GM19397 (cell line): Measurements from ENCODE around the gene VGLL3.
A peak's percentile ranks its signal among the peaks of the same experiment; 100 is the strongest.
"Not testable (repeated sequence)": the region's sequence is repeated elsewhere in the genome, so short reads cannot be mapped to it uniquely, and the experiment has no call there.

ENCODE experiments used
- ATAC-seq: cut with Tn5 transposase; IDR thresholded peaks from one replicate; pipeline ENCODE4 v1.9.1; 2021; ENCODE audit warnings: mild to moderate bottlenecking, moderate library complexity; ENCODE audit not compliant: unreplicated experiment

Gene VGLL3

GRCh38 chr3:86990012-86990733, 776 bp downstream of the VGLL3 start:
- ATAC-seq = peak; percentile 21

DNA sequence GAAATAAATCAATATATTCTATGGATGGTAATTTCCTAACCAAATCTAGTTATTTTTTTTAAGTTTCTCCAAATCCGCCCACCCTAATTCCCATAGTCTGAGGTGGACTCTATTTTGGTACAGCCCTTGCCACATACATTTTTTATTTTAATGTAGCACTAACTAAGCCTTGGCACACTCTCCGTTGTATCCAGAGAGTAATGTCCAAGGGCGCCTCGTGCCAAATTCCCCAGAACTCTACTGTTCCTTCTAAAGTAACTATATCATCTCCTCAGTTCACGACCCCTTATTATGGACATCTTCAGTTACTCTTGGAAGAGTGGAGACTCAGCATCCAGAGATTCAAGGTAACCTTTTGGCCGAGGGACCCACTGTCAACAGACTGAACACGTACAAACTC, 1.3 kb downstream of the VGLL3 start:
- no peak for ATAC-seq

DNA sequence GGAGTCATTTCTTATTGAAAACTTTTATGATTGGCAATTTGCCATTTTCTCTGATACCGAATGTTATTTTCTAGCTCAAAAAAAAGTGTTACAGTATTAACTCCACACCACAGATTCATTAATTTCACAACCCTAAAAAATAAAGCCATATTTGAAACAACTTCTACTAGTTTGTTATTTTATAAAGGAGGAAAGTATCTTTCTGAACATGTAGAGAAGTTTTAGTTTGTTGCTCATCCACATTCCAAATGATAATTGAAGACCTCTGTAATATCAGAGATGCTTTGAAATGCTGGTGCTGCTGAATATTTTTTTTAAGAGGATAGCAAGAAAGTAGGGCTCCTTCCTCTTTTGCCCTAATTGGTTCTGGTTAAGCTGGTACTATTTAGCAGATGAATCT, 1.9 kb downstream of the VGLL3 start:
- no peak for ATAC-seq

GRCh38 chr3:86988235-86988634, 2.7 kb downstream of the VGLL3 start:
- no peak for ATAC-seq

DNA sequence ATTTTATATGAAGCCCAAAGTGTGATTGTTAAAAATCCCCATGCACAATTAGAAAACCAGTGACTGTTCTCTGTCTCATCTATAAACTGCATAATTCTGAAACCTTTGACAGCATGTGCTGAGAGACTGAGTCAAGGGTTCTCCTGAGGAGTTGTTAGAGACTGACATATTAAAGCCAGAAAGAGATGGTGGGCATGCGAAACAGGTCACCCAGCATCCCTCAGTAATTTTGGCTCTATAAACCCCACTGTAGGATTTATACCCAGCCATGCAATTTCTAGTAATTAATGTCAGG, 3.6 kb downstream of the VGLL3 start:
- ATAC-seq = no peak

DNA sequence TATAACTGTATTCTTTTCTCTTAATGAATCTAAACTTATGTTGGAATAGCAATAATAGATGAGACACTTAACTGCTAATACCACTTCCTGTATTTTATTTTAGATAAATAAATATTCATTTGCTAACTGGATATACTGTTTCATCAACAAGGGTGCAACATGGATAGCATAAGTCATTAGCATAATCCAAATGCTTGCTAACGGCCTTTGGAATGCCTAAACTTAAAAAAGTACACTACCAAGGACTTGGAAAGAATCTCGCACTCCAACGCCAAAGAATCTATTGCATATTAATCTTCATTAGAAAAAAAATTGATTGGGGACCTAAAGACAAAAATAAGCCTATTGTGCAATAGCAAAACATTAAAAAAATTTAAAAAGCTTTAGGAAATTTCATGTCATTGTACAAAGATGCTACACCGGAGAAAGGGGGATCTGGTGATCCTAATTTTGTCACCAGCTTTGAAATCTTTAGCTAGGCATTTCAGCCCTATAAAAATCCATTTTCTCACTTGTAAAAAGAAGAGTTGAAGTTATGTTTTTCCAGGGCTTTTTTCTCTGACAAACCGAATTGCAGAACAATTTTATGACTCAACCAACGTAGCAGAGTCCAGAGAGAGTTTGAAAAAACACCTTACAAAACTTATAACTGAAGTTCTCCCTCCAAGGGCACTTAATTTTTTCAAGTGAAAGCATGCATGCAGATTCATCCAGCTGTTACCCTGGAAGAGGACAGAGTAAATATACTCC, 4.1 kb downstream of the VGLL3 start:
- ATAC-seq = no peak

DNA sequence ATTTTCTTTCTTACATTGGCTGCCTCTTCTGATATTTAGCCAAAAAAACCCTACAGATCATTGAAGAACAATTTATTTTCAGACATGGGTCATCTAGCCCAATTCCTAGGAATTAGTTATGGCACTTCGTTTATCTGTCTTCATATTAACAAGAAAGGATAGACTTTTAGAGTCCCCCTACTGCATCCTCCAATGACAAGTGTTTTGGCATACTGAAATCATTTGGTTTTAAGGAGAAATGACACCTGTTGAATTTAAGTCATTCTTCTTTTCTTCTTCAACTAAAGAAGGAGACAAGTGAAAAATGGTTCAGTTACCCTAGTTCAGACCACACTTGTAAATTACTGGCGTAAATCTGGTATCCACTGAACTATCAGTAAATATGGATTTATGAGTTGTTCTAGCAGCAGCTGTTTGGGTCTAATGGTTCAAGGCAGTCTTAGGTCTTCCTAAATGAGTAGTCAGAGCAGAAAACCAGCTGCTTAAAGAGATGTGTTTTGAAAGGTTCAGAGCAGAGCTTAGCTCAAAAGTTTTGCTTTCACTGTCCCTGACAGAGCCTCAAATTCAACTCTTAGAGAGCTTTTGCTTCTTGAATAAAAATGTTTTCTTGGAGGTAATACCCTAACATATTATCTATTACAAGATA, 5.6 kb downstream of the VGLL3 start:
- ATAC-seq = no peak

- ATAC-seq = no peak
These were observed 6.7 kb downstream of the VGLL3 start for GRCh38 chr3:86984271-86984670.

GRCh38 chr3:86982883-86983282, 8.1 kb downstream of the VGLL3 start:
- ATAC-seq = no peak

DNA sequence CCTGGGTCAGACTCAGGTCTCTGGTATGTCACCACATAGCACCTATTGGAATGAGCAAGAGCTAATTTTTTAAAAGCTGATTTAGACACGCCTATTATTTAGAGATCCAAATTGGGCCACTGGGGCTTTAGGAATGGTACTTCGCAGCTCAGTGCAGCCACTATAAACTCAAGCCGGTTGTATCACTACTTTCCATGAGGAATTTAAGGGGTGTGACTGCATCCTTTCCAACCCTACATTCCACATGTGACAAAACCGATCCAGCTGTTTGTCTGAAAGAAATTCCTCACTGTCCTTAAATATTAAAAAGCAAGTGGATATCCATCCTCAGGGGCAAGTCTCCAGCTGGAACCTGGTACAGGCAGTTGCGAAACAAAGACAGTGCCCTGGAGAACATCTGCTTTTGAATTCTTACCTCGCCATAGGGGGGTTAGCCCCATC, 12.8 kb downstream of the VGLL3 start:
- ATAC-seq = no peak

GRCh38 chr3:86976219-86976618, 14.7 kb downstream of the VGLL3 start:
- no peak for ATAC-seq

DNA sequence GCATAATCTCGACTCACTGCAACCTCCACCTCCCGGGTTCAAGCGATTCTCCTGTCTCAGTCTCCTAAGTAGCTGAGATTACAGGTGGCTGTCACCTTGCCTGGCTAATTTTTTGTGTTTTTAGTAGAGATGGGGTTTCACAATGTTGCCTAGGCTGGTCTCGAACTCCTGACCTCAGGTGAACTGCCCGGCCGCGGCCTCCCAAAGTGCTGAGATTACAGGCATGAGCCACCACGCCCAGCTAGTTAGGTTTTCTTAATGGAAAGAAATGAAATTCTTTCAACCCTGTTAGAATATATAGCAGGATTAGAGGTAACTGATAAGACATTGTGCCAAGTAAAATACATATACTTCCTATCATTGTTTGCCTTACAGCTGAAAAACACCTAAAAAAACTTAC, 16.8 kb downstream of the VGLL3 start:
- ATAC-seq = not testable (repeated sequence)

DNA sequence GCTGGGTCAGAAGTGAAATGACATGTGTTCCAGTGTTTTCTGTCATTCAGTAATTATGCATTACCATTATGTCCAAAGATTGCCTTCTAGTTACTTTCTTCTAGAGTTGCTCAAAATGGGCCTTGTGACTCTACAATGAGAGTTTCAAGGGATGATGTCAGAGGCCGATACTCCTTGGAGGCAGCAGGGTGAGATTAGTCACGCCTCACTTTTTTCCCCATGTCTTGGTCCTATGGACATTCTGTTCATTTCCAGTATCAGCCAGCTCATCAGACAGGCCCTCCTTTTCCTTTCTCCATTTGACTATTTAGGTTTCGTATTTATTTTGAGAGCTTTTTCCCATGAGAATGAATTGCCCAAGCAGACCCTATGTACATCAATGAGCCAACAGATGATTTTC, 17.5 kb downstream of the VGLL3 start:
- no peak for ATAC-seq

DNA sequence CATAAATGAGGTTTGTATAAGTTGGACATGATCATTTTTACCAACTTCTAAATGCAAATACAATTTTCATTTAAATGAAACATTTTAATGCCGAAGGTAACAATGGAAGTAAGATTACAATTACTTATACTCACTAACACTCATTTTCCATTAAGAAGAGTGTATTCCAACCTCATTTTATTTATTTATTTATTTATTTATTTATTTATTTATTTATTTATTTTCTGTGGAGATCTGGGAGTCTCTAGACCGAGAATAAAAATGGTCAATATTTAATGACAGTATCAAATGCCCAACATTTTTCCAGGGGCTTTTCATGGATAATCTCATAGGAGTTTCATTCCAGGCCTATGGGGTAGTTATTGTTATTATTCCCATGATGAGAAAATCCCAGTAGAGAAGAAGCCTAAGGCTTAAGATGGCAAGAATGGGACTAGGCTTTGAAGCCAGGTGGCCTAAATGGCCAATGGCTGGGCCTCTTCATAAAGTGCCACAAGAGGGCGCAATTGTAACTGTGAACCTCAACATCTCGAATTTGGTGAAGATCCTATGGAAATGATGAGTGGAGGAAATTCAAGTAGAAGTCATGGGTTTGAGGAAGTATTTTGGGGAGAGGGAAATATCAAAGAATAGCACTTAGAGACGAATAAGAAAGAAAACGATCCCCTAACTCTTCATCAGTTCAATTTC, 21.3 kb downstream of the VGLL3 start:
- ATAC-seq = no peak

GRCh38 chr3:86968244-86968932, 22.6 kb downstream of the VGLL3 start:
- no peak for ATAC-seq

- ATAC-seq = no peak
These were observed 23.9 kb downstream of the VGLL3 start for GRCh38 chr3:86967062-86967461.

- ATAC-seq = no peak
These were observed 25.8 kb downstream of the VGLL3 start for GRCh38 chr3:86965166-86965565.

GRCh38 chr3:86963611-86964010, 27.3 kb downstream of the VGLL3 start:
- ATAC-seq = no peak

GRCh38 chr3:86961297-86961696, 29.7 kb downstream of the VGLL3 start:
- ATAC-seq = no peak

GRCh38 chr3:86960550-86960949, 30.4 kb downstream of the VGLL3 start:
- ATAC-seq = no peak

GRCh38 chr3:86958534-86958933, 32.4 kb downstream of the VGLL3 start:
- ATAC-seq = no peak
